Measurements from ENCODE around the gene OR2L8.
"Not testable (repeated sequence)": the region's sequence is repeated elsewhere in the genome, so short reads cannot be mapped to it uniquely, and the experiment has no call there.

Gene OR2L8

GRCh38 chr1:247948558-247948957 lies at the start of gene OR2L8:
TSS of gene OR2L8 (plus strand) at chr1:247948858. CDS start at chr1:247948858, 0 bp downstream.
- DNase-seq = no peak

GRCh38 chr1:247904122-247904521 lies 44.5 kb upstream of the OR2L8 start:
- DNase-seq = no peak

GRCh38 chr1:247905181-247905580 lies 43.5 kb upstream of the OR2L8 start:
- DNase-seq = no peak

- DNase-seq = no peak
Measured at GRCh38 chr1:247905910-247906503, 42.7 kb upstream of the OR2L8 start.

GRCh38 chr1:247906504-247907047 lies 42.1 kb upstream of the OR2L8 start:
- DNase-seq = no peak

GRCh38 chr1:247908766-247909165 lies 39.9 kb upstream of the OR2L8 start:
- no peak for DNase-seq

- no peak for DNase-seq
Measured at GRCh38 chr1:247913786-247914185, 34.9 kb upstream of the OR2L8 start.

GRCh38 chr1:247914941-247915662 lies 33.6 kb upstream of the OR2L8 start:
- no peak for DNase-seq

GRCh38 chr1:247919952-247920351 lies 28.7 kb upstream of the OR2L8 start, which contains the start of gene OR2T8:
TSS of gene OR2T8 (plus strand) at chr1:247920252. CDS start at chr1:247921018, 766 bp downstream.
- no peak for DNase-seq

- no peak for DNase-seq
Measured at GRCh38 chr1:247923941-247924340, 24.7 kb upstream of the OR2L8 start.

- DNase-seq = no peak
Measured at GRCh38 chr1:247924868-247925267, 23.8 kb upstream of the OR2L8 start, which contains the start of gene OR2AJ1. TSS of gene OR2AJ1 (plus strand) at chr1:247924889. CDS start at chr1:247933769, 8,880 bp downstream.

- no peak for DNase-seq
Measured at GRCh38 chr1:247933989-247934388, 14.7 kb upstream of the OR2L8 start.

- no peak for DNase-seq
Measured at GRCh38 chr1:247935781-247936180, 12.9 kb upstream of the OR2L8 start.

- no peak for DNase-seq
Measured at GRCh38 chr1:247936415-247936814, 12.2 kb upstream of the OR2L8 start.

GRCh38 chr1:247936965-247937734 lies 11.5 kb upstream of the OR2L8 start:
- not testable (repeated sequence) for DNase-seq

GRCh38 chr1:247942624-247943023 lies 6.0 kb upstream of the OR2L8 start:
- DNase-seq = no peak

- no peak for DNase-seq
Measured at GRCh38 chr1:247953408-247953807, 4.8 kb downstream of the OR2L8 start.

- no peak for DNase-seq
Measured at GRCh38 chr1:247961791-247962190, 13.1 kb downstream of the OR2L8 start.

GRCh38 chr1:247962911-247963588 lies 14.4 kb downstream of the OR2L8 start:
- no peak for DNase-seq

- DNase-seq = no peak
Measured at GRCh38 chr1:247964933-247965332, 16.3 kb downstream of the OR2L8 start, which contains the start of gene OR2AK2. TSS of gene OR2AK2 (plus strand) at chr1:247965233. CDS start at chr1:247965377, 144 bp downstream.

- DNase-seq = no peak
Measured at GRCh38 chr1:247966532-247967204, 18.0 kb downstream of the OR2L8 start.

GRCh38 chr1:247992986-247993385 lies 44.3 kb downstream of the OR2L8 start:
- no peak for DNase-seq

Measured in fibroblast of upper back skin (primary cell).